ENCODE measurements around the gene DRAXIN.

DRAXIN gene

GRCh38 chr1:11751087-11751486, 59.6 kb downstream of the DRAXIN start:
- TF ChIP-seq, protein P1, sequence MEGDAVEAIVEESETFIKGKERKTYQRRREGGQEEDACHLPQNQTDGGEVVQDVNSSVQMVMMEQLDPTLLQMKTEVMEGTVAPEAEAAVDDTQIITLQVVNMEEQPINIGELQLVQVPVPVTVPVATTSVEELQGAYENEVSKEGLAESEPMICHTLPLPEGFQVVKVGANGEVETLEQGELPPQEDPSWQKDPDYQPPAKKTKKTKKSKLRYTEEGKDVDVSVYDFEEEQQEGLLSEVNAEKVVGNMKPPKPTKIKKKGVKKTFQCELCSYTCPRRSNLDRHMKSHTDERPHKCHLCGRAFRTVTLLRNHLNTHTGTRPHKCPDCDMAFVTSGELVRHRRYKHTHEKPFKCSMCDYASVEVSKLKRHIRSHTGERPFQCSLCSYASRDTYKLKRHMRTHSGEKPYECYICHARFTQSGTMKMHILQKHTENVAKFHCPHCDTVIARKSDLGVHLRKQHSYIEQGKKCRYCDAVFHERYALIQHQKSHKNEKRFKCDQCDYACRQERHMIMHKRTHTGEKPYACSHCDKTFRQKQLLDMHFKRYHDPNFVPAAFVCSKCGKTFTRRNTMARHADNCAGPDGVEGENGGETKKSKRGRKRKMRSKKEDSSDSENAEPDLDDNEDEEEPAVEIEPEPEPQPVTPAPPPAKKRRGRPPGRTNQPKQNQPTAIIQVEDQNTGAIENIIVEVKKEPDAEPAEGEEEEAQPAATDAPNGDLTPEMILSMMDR (IDR thresholded peaks at IDR 0.05; ENCODE audit: unreplicated experiment in 3 of 3), result no peak
- Mint-ChIP-seq H3K4me1 (no peaks in the 10 kb centered on the region), H3K4me3 (no peak overlapping the region), H3K36me3 (ENCODE audit: low read depth) (peaks cover 10% of the 10 kb centered on the region), H3K9me3 (no peaks in the 10 kb centered on the region), H3K27ac (no peak overlapping the region), H3K27me3 (ENCODE audit: low read depth) (no peaks in the 10 kb centered on the region)

DNA sequence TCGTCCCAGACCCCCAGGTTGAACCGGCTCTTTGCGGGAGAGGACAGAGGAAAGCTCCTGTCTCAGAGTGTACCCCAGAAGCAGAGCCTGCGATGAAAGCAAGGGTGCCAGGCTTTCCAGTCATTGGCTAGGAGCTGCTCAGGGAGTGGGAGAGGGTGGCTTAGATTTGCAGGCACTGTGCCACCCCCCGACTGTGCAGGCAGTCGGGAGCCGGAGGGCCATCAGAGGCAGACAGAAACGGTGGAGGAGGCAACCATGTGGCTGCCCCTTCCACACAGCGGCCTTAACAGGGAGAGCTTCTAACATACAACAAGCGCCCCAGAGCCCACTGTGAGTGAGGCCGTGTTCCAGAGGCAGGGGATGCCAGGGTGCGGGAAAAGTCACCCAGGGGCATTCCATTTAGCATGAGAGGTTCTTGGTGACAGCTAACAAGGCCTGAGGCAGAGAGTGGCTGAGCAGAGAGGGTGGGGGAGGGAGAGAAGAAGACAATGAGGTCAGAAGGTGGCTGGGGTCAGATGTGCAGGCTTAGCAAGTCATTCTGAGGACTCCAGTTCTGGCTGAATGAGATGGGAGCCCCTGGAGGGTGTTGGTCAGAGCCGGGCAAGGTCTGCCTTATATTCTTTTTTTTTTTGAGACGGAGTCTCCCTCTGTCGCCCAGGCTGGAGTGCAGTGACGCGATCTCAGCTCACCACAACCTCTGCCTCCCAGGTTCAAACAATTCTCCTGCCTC, 61.0 kb downstream of the DRAXIN start:
- H3K27me3 Mint-ChIP-seq (ENCODE audit: low read depth), result no peaks in the 10 kb centered on the region
- H3K4me1 Mint-ChIP-seq, result no peaks in the 10 kb centered on the region
- peaks cover 4% of the 10 kb centered on the region for H3K36me3 Mint-ChIP-seq (ENCODE audit: low read depth)
- TF ChIP-seq, protein P1 (IDR thresholded peaks at IDR 0.05; ENCODE audit: unreplicated experiment in 3 of 3), result no peak
- H3K27ac Mint-ChIP-seq, result no peak overlapping the region
- H3K9me3 Mint-ChIP-seq, result no peaks in the 10 kb centered on the region
- no peak overlapping the region for H3K4me3 Mint-ChIP-seq

DNA sequence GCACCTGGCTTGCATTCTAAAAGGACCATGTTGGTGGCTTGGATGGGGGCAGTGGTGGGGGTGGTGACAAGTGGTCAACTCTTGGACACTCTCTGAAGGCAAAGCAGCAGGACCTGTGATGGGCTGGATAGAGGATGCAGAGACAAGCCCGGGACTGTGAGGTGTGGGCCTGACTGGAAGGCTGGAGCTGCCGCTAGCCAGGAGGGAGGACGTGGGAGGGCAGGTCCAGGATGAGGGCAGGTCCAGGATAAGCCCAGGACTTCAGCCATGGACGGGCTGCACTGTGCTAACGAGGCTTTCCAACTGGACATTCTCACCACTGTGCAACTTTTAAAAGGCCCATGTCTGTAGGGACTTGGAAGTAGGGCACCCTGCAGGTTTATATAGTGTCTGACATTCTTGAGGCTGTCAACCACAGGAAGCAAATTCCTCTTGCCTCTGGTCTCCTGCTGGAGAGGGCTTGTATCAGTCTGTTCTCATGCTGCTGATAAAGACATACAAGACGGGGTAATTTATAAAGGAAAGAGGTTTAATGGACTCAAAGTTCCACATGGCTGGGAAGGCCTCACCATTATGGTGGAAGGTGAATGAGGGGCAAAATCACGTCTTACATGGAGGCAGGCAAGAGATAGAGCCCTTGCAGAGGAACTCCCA, 62.2 kb downstream of the DRAXIN start:
- Mint-ChIP-seq H3K27me3 (ENCODE audit: low read depth) (no peaks in the 10 kb centered on the region), H3K9me3 (no peaks in the 10 kb centered on the region), H3K27ac (no peak overlapping the region), H3K36me3 (ENCODE audit: low read depth) (peaks cover 4% of the 10 kb centered on the region), H3K4me3 (no peak overlapping the region), H3K4me1 (no peaks in the 10 kb centered on the region)
- TF ChIP-seq, protein P1 (IDR thresholded peaks at IDR 0.05; ENCODE audit: unreplicated experiment in 3 of 3), result no peak

- H3K27me3 Mint-ChIP-seq (ENCODE audit: low read depth), result peaks cover 18% of the 10 kb centered on the region
- no peaks in the 10 kb centered on the region for H3K36me3 Mint-ChIP-seq (ENCODE audit: low read depth)
- TF ChIP-seq, protein P1 (IDR thresholded peaks at IDR 0.05; ENCODE audit: unreplicated experiment in 3 of 3), result no peak
Measured at GRCh38 chr1:11757047-11757446, 65.5 kb downstream of the DRAXIN start.

DNA sequence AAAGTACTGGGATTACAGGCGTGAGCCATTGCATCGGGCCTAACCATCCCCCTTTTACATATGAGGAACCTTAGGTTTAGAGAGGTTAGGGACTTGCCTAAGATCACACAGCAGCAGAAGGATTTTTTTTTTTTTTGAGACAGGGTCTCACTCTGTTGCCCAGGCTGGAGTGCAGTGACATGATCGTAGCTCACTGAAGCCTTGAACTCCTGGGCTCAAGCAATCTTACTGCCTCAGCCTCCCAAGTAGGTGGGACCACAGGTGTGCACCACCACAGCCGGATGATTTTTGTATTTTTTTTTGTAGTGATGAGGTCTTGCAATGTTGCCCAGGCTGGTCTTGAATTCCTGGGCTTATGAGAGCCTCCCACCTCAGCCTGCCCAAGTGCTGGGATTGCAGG, 68.3 kb downstream of the DRAXIN start:
- no peak overlapping the region for H3K27ac Mint-ChIP-seq
- no peak overlapping the region for H3K4me3 Mint-ChIP-seq
- H3K27me3 Mint-ChIP-seq (ENCODE audit: low read depth), result peaks cover 32% of the 10 kb centered on the region
- H3K9me3 Mint-ChIP-seq, result no peaks in the 10 kb centered on the region
- peaks cover 10% of the 10 kb centered on the region for H3K4me1 Mint-ChIP-seq
- H3K36me3 Mint-ChIP-seq (ENCODE audit: low read depth), result no peaks in the 10 kb centered on the region
- TF ChIP-seq, protein P1 (IDR thresholded peaks at IDR 0.05; ENCODE audit: unreplicated experiment in 3 of 3), result no peak

More at GRCh38 chr1:11757047-11757446, 65.5 kb downstream of the DRAXIN start:
- H3K9me3 Mint-ChIP-seq, result no peaks in the 10 kb centered on the region
- no peaks in the 10 kb centered on the region for H3K4me1 Mint-ChIP-seq
- no peak overlapping the region for H3K4me3 Mint-ChIP-seq
- no peak overlapping the region for H3K27ac Mint-ChIP-seq
